GM12891 (cell line): Measurements from ENCODE around the gene SNORC.

Source experiments
- DNase-seq: peaks from one replicate; pipeline ENCODE4 v3.0.0; 2011; ENCODE audit warnings: low spot score; ENCODE audit not compliant: insufficient read length
- FAIRE-seq: peaks from 2 replicates; lab custom pipeline; 2011; peaks lifted over from hg19 to GRCh38; lab: Jason Lieb, UNC
- PAX5 ChIP-seq: IDR thresholded peaks from 2 replicates; pipeline ENCODE4 v1.6.1; 2011; ENCODE audit warnings: low read length, moderate library complexity, mild to moderate bottlenecking; ENCODE audit not compliant: insufficient read depth, severe bottlenecking
- POLR2A ChIP-seq: IDR thresholded peaks from 2 replicates; pipeline ENCODE4 v1.6.1; 2011; ENCODE audit warnings: low read depth, low read length, control low read depth
- POLR2AphosphoS5 ChIP-seq: IDR thresholded peaks from 2 replicates; pipeline ENCODE4 v1.6.1; 2011; ENCODE audit warnings: low read depth, low read length, control low read depth
- POU2F2 ChIP-seq: IDR thresholded peaks from 2 replicates; pipeline ENCODE4 v1.6.1; 2011; ENCODE audit warnings: low read depth, mild to moderate bottlenecking, control low read depth, low read length, moderate library complexity
- SPI1 ChIP-seq: IDR thresholded peaks from 2 replicates; pipeline ENCODE4 v1.6.1; 2011; ENCODE audit warnings: low read depth, low read length, control low read depth
- TAF1 ChIP-seq: IDR thresholded peaks from 2 replicates; pipeline ENCODE4 v1.6.1; 2011; ENCODE audit warnings: low read depth, low read length, control low read depth

Gene SNORC

DNA sequence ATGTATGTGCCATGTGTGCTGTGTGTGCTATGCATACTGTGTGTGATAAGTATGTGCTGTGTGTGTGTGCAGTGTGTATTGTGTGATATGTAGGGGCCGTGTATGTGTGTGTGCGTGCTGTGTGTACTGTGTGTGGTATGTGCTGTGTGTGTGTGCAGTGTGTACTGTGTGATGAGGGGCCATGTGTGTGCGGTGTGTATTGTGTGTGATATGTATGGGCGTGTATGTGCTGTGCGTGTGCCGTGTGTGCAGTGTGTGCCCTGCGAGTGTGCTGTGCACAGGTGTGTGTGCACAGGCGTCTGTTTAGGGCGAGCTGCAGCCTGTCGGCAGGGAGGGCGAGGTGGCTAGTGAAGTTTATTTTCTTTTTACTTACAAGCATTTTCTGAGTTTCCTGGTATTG is 16.1 kb downstream of the SNORC start:
- no peak for TF ChIP-seq TAF1
- no peak for TF ChIP-seq POLR2AphosphoS5
- TF ChIP-seq POLR2A = no peak
- no peak for TF ChIP-seq SPI1
- TF ChIP-seq PAX5 = no peak
- TF ChIP-seq POU2F2 = no peak
- DNase-seq (no peak), FAIRE-seq (no peak)

DNA sequence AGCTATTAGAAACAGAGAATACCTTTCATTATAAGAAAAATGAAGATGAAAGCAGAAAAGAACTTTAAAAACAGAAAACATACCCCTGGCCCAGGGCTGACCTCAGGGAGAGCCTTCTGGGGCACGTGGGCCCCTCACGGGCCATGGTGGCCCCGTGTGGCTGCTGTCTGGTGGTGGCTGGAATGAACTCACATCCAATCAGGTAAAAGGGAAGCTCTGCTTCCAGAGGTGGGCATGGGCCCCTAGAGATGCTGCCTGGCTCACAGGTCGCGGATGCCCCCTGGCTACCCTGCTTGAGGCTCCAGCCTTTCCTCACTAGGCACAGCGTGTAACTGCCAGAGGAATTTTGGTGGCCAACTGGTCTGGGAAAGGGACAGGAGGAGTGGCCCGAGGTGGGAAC is 16.6 kb downstream of the SNORC start:
- FAIRE-seq (no peak), DNase-seq (no peak)
- TF ChIP-seq PAX5 (no peak), POU2F2 (no peak), TAF1 (no peak), POLR2AphosphoS5 (no peak), POLR2A (no peak)

DNA sequence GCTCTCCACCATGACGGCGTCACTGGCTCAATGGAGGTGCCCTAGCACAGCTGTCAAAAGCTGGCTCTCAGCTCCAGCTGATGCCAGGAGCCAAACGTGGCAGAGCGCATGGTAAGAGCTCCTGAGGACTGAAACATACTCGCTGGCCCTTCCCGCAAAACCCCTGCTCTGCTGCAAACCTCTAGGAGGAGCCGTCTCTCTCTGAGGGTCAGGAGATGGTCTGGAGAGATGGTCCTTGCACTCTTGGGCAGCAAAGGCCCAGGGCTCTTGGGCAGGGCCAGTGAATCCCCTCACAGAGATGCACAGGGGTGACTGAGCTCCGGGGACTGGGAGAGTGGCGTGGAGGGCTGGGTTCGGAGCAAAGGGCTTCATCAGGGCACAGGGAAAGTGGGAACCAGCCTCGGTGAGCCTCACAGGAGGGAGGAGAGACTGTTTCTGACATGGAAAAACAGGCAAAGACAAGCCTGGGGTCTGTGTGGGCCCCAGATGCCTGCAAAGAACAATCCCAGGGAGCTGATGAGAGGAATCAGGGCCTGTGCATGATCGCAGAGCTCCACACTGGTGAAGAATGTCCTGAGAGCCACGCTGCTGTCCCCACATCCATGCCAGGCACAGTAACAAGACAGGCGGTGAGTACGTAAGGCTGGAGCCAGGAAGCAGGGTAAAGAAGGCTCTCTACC is 17.2 kb downstream of the SNORC start:
- DNase-seq = no peak

DNA sequence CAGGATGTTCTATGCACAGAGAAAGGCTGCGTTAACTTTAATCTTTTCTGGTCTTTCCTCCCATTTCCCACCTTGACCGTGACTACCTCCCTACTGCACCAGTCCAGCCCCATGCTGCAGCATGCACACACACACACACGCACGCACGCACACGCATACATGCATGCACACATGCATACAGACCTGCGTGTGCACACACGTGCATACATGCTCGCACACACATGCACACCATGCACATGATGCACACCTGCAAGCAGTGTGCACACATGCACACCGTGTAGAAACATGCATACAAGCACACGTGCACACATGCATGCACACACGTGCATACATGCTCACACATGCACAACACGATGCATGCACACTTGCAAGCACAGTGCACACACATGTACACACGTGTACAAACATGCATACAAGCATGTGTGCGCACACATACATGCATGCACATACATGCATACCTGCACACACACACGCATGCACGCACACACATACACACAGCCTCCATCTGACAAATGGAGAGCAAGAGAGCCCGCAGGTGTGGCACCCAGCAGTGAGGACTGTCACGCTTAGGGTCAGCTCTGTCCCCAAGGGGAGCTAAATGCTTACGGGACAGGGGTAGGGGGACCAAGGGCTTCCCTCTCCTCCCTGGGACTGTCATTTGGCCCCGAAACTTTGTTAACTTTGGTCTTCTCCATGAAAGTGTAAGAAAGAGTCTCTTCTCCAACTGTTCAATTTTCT is 18.2 kb downstream of the SNORC start:
- DNase-seq (no peak), FAIRE-seq (no peak)
- TF ChIP-seq POLR2A = no peak
- no peak for TF ChIP-seq POLR2AphosphoS5
- no peak for TF ChIP-seq POU2F2
- no peak for TF ChIP-seq SPI1
- TF ChIP-seq TAF1 = no peak
- TF ChIP-seq PAX5 = no peak

More for the DNA sequence above, 17.2 kb downstream of the SNORC start:
- no peak for FAIRE-seq
- TF ChIP-seq PAX5 (no peak), SPI1 (no peak), TAF1 (no peak), POLR2A (no peak), POU2F2 (no peak), POLR2AphosphoS5 (no peak)

DNA sequence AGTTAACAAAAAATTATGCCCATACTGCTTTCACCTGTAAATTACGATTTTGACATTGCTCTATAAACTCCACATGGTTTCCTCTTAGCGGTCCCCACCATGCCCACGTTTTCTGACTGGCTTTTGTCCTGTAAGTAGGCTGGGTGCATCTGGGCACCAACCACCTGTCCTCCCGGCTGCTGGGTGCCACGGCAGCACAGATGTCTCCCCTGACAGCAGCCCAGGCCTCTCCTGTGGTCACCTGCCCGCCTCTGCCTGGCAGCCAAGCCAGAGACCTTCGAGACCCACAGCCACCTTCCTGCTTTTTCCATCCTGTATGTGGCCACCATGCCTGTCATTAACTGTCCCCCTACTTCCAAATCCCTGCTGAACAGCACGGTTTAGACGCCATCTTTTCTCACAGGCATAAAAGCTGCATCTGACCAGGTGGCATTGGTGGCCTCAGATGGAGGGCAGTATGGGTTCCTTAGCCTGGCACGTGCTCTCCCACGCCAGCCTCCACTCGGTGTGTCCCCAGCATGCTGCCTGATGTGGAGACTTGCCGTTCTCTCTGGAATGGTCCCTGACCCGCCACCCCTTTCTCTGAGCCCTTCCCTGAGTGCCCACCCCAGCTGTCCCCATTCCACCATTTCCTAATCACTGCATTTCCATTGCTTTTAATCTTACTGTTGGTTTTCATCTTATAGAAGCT is 18.9 kb downstream of the SNORC start:
- TF ChIP-seq POU2F2 = no peak
- no peak for TF ChIP-seq TAF1
- TF ChIP-seq SPI1 = no peak
- TF ChIP-seq POLR2AphosphoS5 = no peak
- no peak for TF ChIP-seq POLR2A
- DNase-seq (no peak), FAIRE-seq (no peak)

DNA sequence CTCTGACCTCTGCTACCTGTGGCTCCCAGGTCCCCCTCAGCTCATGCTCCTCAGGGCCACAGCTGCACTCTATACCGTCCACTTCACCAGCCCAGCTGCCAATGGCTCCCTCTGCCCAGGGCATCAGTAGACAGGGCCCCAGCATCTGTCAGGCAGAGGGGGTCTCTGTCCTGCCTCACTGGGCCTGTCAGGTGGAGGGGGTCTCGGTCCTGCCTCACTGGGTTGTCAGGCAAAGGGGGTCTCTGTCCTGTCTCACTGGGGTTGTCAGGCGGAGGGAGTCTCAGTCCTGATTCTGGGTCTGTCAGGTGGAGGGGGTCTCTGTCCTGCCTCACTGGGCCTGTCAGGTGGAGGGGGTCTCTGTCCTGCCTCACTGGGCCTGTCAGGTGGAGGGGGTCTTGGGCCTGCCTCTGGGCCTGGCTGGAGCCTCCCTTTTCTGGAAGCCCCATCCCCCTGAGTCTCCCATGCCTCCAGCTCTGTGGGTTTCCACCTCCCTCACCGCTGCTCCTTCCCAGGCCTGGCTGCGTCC is 19.9 kb downstream of the SNORC start:
- DNase-seq (no peak), FAIRE-seq (no peak)
- no peak for TF ChIP-seq POU2F2
- no peak for TF ChIP-seq POLR2A
- no peak for TF ChIP-seq PAX5
- TF ChIP-seq POLR2AphosphoS5 = no peak
- TF ChIP-seq SPI1 = no peak
- no peak for TF ChIP-seq TAF1

DNA sequence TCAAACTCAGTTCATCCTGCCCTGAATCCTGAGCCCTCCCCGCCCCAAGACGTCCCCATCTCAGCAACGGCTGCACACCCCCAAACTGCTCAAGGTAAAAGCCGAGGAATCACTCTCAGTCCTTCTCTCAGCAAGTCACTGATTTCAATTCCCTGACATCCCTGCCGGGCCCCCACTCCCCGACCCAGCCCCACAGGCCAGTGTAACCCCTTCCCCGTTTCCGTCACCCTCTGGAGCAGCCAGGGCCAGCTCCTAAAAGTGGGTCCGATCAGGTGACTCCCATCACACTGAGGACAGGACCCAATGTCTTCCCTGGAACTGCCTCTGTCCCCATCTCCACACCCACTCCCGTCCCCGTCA is 20.5 kb downstream of the SNORC start:
- FAIRE-seq (no peak), DNase-seq (no peak)
- TF ChIP-seq SPI1 (no peak), PAX5 (no peak), TAF1 (no peak), POLR2AphosphoS5 (no peak), POLR2A (no peak), POU2F2 (no peak)

DNA sequence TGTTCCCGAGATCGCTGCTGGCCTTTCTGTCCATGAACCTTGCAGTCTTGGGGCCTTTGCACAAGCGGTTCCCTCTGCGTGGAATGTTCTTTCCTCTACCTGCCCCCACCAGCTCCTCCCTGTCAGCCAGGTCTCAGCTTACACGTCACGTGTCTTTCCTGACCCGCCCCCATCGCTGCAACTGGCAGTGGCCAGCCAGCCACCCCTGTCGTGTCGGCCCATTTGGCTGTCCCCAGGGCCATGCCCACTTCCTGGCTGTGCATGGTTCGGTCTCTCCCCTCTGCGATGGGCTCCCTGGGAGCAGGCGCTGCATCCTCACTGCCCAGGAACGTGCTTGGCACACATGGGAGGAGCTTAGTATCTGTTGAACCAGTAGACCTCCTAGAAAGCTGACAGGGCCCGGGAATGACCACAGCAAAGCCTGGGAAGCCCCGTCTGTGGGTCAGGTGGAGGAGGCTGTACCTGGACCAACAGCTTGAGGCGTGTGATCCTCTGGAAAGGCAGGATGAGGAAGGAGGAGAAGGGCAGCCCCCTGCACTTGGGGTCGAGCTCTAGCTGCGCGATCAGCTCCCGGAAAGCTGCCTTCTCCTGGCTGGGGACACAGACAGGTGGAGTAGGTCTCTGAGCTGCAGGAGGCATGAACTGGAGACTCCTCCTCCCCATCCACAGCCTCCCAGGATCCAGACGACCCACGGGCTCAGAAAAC is 21.0 kb downstream of the SNORC start:
- TF ChIP-seq POU2F2 (no peak), PAX5 (no peak), TAF1 (no peak), POLR2AphosphoS5 (no peak), SPI1 (no peak), POLR2A (no peak)
- DNase-seq (no peak), FAIRE-seq (no peak)

DNA sequence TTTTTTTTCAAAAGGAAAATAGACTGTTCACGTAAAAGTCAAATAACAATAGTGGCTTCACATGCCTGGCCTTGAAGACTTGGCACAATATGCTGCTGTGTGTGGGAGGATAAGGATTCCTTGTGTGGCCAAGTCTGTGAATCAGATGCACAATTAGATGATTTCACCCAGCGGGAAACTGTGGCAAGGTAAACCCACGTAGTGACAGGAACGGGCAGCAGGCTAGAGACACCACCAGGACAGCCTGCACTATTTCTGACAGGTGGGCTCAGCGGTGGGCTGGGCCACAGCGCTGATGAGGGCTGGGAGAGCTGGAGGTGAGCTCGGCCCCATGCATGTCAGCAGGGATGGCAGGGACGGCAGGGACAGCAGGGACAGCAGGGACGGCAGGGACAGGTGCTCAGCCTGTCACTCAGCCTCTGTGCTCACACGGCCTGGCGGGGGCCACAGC is 21.6 kb downstream of the SNORC start:
- FAIRE-seq = no peak
- no peak for DNase-seq
- TF ChIP-seq TAF1 (no peak), POU2F2 (no peak), POLR2AphosphoS5 (no peak)
